Thyroid gland (tissue), 4 donors: ENCODE data around the gene FXR2.

Experiments
- POLR2A ChIP-seq, 2 donors: fragments of 450-650 bp; IDR thresholded peaks; one replicate each; pipeline ENCODE4 v1.6.1; 2017; ENCODE audit warnings: antibody characterized with exemption in 2 of 2, mild to moderate bottlenecking in 2 of 2, moderate library complexity in 1 of 2
- TF ChIP-seq, protein P1 (sequence below), 6 experiments: fragments of 200-600 bp in 3 of 6; fragments of 450-650 bp in 3 of 6; sonication (generic) in 3 of 6; IDR thresholded peaks; one replicate each; pipeline ENCODE4 v1.5.1; 2016 to 2019; ENCODE audit warnings: antibody characterized with exemption in 6 of 6, mild to moderate bottlenecking in 2 of 6, inconsistent platforms in 1 of 6, moderate library complexity in 1 of 6

DNA sequence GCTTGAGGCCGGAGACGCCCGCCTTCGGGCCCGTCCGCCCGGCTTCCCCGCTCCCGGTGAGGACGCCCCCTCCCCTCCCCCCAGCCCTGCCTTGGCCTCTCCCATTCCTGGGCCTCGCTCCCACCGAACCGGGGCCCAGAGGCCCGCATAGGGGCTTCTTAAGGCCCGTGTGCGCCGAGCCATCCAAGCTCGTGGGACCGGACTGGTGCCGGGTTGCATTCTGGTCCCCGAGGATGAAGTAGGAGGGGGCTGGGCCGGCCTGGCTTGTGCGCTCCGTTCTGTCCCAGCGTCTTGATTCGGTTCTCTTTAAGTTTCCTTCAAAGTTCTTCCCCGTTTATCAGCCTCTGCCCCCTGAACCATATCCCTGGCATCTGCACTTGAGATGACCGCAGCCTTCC is 52.5 kb downstream of the FXR2 start:
- TF ChIP-seq, protein P1, sequence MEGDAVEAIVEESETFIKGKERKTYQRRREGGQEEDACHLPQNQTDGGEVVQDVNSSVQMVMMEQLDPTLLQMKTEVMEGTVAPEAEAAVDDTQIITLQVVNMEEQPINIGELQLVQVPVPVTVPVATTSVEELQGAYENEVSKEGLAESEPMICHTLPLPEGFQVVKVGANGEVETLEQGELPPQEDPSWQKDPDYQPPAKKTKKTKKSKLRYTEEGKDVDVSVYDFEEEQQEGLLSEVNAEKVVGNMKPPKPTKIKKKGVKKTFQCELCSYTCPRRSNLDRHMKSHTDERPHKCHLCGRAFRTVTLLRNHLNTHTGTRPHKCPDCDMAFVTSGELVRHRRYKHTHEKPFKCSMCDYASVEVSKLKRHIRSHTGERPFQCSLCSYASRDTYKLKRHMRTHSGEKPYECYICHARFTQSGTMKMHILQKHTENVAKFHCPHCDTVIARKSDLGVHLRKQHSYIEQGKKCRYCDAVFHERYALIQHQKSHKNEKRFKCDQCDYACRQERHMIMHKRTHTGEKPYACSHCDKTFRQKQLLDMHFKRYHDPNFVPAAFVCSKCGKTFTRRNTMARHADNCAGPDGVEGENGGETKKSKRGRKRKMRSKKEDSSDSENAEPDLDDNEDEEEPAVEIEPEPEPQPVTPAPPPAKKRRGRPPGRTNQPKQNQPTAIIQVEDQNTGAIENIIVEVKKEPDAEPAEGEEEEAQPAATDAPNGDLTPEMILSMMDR (IDR thresholded peaks at IDR 0.05) = no peak
- TF ChIP-seq POLR2A (IDR thresholded peaks at IDR 0.05) = no peak
